CD4-positive, alpha-beta memory T cell (primary cell): Measurements from ENCODE around the gene VSTM4. TPM values are rescaled to one million over a fixed set of nuclear protein-coding genes. Genes with fewer than 3 reads are reported as not detected.

Source experiments
- CTCF ChIA-PET: fragments of 350-600 bp; sonication (Branson Sonifier 250); formaldehyde crosslinking; loops from one replicate; lab custom pipeline; 2021; ENCODE audit warnings: inconsistent platforms; ENCODE audit not compliant: partially characterized antibody; lab: Charles Lee
- POLR2A ChIA-PET: fragments of 350-600 bp; sonication (Branson Sonifier 250); formaldehyde crosslinking; loops from one replicate; lab custom pipeline; 2021; ENCODE audit not compliant: partially characterized antibody; lab: Charles Lee
- DNase-seq, 5 donors: peaks; one replicate each; pipeline versions ENCODE4 v3.0.0 to v3.0.0-alpha.2; 2020 to 2022; ENCODE audit warnings: mixed read lengths in 1 of 5
- H3K27ac ChIP-seq: one replicate; pipeline ENCODE4 v1.7.0; 2013; ENCODE audit warnings: low read depth, low read length
- H3K27me3 ChIP-seq: 2 replicates; pipeline ENCODE4 v1.7.0; 2013; ENCODE audit warnings: mild to moderate bottlenecking, low read length, moderate library complexity; ENCODE audit not compliant: insufficient read depth
- H3K36me3 ChIP-seq: 2 replicates; pipeline ENCODE4 v1.7.0; 2013; ENCODE audit warnings: mild to moderate bottlenecking, low read length, moderate library complexity; ENCODE audit not compliant: insufficient read depth
- H3K4me1 ChIP-seq: 2 replicates; pipeline ENCODE4 v1.7.0; 2013; ENCODE audit warnings: mild to moderate bottlenecking, low read length, moderate library complexity; ENCODE audit not compliant: insufficient read depth
- H3K4me3 ChIP-seq, 2 donors: one replicate each; pipeline ENCODE4 v1.7.0; 2013; ENCODE audit warnings: low read length in 2 of 2, mild to moderate bottlenecking in 1 of 2
- H3K9me3 ChIP-seq, 2 donors: one replicate each; pipeline ENCODE4 v1.7.0; 2013; ENCODE audit warnings: low read length in 2 of 2, control low read depth in 1 of 2; ENCODE audit not compliant: control insufficient read depth in 1 of 2
- H3K27ac Mint-ChIP-seq, 7 donors: one replicate each; pipeline ENCODE4 v1.8.0; 2020 to 2021; ENCODE audit warnings: mixed read lengths in 7 of 7, mild to moderate bottlenecking in 6 of 7, inconsistent platforms in 3 of 7, moderate library complexity in 3 of 7
- H3K27me3 Mint-ChIP-seq, 2 donors: one replicate each; pipeline ENCODE4 v1.8.0; 2020 to 2021; ENCODE audit warnings: mixed read lengths in 2 of 2
- H3K36me3 Mint-ChIP-seq, 2 donors: one replicate each; pipeline ENCODE4 v1.8.0; 2020 to 2021; ENCODE audit warnings: mixed read lengths in 2 of 2, inconsistent platforms in 1 of 2, mild to moderate bottlenecking in 1 of 2
- H3K4me1 Mint-ChIP-seq, 4 donors: one replicate each; pipeline ENCODE4 v1.8.0; 2020 to 2021; ENCODE audit warnings: mixed read lengths in 4 of 4, mild to moderate bottlenecking in 1 of 4
- H3K4me3 Mint-ChIP-seq, 8 donors: one replicate each; pipeline ENCODE4 v1.8.0; 2020 to 2021; ENCODE audit warnings: mixed read lengths in 8 of 8, mild to moderate bottlenecking in 7 of 8, moderate library complexity in 6 of 8, inconsistent platforms in 3 of 8
- H3K9me3 Mint-ChIP-seq, 8 donors: one replicate each; pipeline ENCODE4 v1.8.0; 2020 to 2021; ENCODE audit warnings: mixed read lengths in 8 of 8, mild to moderate bottlenecking in 5 of 8, inconsistent platforms in 3 of 8, moderate library complexity in 1 of 8
- intact Hi-C: fragments of 100-400 bp; cut with micrococcal nuclease; formaldehyde crosslinking; loops from one replicate; pipeline ENCODE4 v1.15.1; 2023
- polyA plus RNA-seq, 2 donors: library from polyadenylated mRNA; unstranded; fragments of 300-500 nt; fragmentation: Illumina TruSeq; gene quantifications; one replicate each; pipeline ENCODE4 v1.2.3, GENCODE V29; 2021
- total RNA-seq, 2 experiments: library from RNA; stranded (reverse); gene quantifications; one replicate each; pipeline ENCODE4 v1.2.3, GENCODE V29; 2021

Gene VSTM4
- total and polyA plus RNA-seq, 4 experiments from 2014 or later, result not detected

- H3K27me3 Mint-ChIP-seq, result no peaks in the 10 kb centered on the region
- Histone ChIP-seq H3K9me3 (no peaks in the 10 kb centered on the region), H3K27me3 (no peaks in the 10 kb centered on the region), H3K4me3 (no peak overlapping the region), H3K27ac (no peak overlapping the region), H3K4me1 (peaks cover 6% of the 10 kb centered on the region), H3K36me3 (no peaks in the 10 kb centered on the region)
- H3K27ac Mint-ChIP-seq, result no peak overlapping the region
- H3K4me3 Mint-ChIP-seq, result no peak overlapping the region
- H3K36me3 Mint-ChIP-seq, result peaks cover 24 to 39% of the 10 kb centered on the region in 2 donors
- no peak for DNase-seq
- intact Hi-C loops, result no loop called here
- peaks cover 0 to 2% (median 0%) of the 10 kb centered on the region in 8 donors for H3K9me3 Mint-ChIP-seq
- ChIA-PET POLR2A (no interaction called here), CTCF (no interaction called here)
- H3K4me1 Mint-ChIP-seq, result peaks cover 5 to 41% (median 19%) of the 10 kb centered on the region in 4 donors
These were observed 45.5 kb upstream of the VSTM4 start for GRCh38 chr10:49160814-49161213.

- H3K4me3 ChIP-seq, result no peak overlapping the region
- H3K4me1 ChIP-seq, result peaks cover 5% of the 10 kb centered on the region
- Mint-ChIP-seq H3K4me3 (no peak overlapping the region), H3K27ac (no peak overlapping the region), H3K9me3 (peaks cover 0 to 2% (median 0%) of the 10 kb centered on the region in 8 donors), H3K36me3 (peaks cover 31 to 43% of the 10 kb centered on the region in 2 donors), H3K27me3 (no peaks in the 10 kb centered on the region), H3K4me1 (peaks cover 5 to 41% (median 19%) of the 10 kb centered on the region in 4 donors)
- H3K36me3 ChIP-seq, result no peaks in the 10 kb centered on the region
- POLR2A ChIA-PET, result no interaction called here
- DNase-seq, result no peak
- no peak overlapping the region for H3K27ac ChIP-seq
- H3K27me3 ChIP-seq, result no peaks in the 10 kb centered on the region
- intact Hi-C loops, result no loop called here
- H3K9me3 ChIP-seq, result no peaks in the 10 kb centered on the region
- CTCF ChIA-PET, result no interaction called here
These were observed 44.8 kb upstream of the VSTM4 start for GRCh38 chr10:49160110-49160509.

DNA sequence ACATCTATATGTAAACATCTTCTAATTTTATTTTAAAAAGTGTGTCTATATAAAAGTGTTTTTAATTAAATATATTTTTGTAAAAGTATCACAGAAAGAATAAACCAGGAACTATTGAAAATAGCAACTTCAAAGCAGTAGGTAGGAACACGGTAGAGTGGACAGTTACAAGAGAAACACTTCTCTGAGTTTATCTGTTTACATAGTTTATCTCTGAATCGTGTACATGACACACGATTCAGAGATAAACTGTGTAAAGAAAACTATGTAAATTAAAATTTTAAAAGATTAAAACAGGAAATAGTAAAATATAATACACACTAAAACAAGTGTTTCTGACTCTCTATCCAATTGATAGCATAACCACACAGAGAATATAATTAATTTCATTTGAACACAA lies 43.6 kb upstream of the VSTM4 start:
- no peaks in the 10 kb centered on the region for H3K9me3 ChIP-seq
- H3K27me3 ChIP-seq, result no peaks in the 10 kb centered on the region
- no peak overlapping the region for H3K27ac ChIP-seq
- H3K4me3 Mint-ChIP-seq, result no peak overlapping the region
- intact Hi-C loops, result no loop called here
- H3K4me1 Mint-ChIP-seq, result peaks cover 5 to 31% (median 11%) of the 10 kb centered on the region in 4 donors
- no peaks in the 10 kb centered on the region for H3K36me3 ChIP-seq
- no peak overlapping the region for H3K27ac Mint-ChIP-seq
- no peak overlapping the region for H3K4me3 ChIP-seq
- POLR2A ChIA-PET, result no interaction called here
- CTCF ChIA-PET, result no interaction called here
- peaks cover 0 to 2% (median 0%) of the 10 kb centered on the region in 8 donors for H3K9me3 Mint-ChIP-seq
- no peaks in the 10 kb centered on the region for H3K27me3 Mint-ChIP-seq
- no peak for DNase-seq
- peaks cover 33% of the 10 kb centered on the region in 2 donors for H3K36me3 Mint-ChIP-seq
- no peaks in the 10 kb centered on the region for H3K4me1 ChIP-seq

DNA sequence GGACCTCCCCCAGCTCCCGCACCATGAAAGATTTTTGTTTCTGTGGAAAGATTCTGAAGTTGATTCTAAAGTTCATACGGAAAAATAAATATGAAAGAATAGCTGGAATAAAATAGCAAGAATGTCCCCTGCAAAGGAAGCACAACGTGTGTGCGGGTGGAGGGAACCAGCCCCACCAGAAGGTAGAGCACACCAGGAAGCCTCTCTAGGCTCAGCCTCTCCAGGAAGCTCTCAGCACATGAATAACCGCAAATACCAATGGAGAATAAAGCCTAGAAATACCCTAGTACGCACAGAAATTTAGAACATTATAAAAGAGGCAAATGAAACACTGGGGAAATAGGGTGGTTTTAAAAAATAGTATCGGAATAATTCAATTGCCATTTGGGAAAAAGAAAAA lies 43.1 kb upstream of the VSTM4 start:
- ChIA-PET CTCF (no interaction called here), POLR2A (no interaction called here)
- H3K36me3 ChIP-seq, result no peaks in the 10 kb centered on the region
- Mint-ChIP-seq H3K4me1 (peaks cover 5 to 31% (median 11%) of the 10 kb centered on the region in 4 donors), H3K36me3 (peaks cover 33% of the 10 kb centered on the region in 2 donors), H3K4me3 (no peak overlapping the region), H3K27me3 (no peaks in the 10 kb centered on the region), H3K9me3 (peaks cover 0 to 2% (median 0%) of the 10 kb centered on the region in 8 donors), H3K27ac (peak overlapping the region in 2 of 7 donors; percentile 38 to 43)
- no peaks in the 10 kb centered on the region for H3K9me3 ChIP-seq
- H3K27me3 ChIP-seq, result no peaks in the 10 kb centered on the region
- no peak for DNase-seq
- H3K4me3 ChIP-seq, result no peak overlapping the region
- intact Hi-C loops, result no loop called here
- H3K4me1 ChIP-seq, result no peaks in the 10 kb centered on the region
- no peak overlapping the region for H3K27ac ChIP-seq

GRCh38 chr10:49157229-49157628 lies 41.9 kb upstream of the VSTM4 start:
- H3K36me3 ChIP-seq, result no peaks in the 10 kb centered on the region
- no peaks in the 10 kb centered on the region for H3K27me3 Mint-ChIP-seq
- H3K27ac Mint-ChIP-seq, result peak overlapping the region in 4 of 7 donors; percentile 2 to 36 (median 28)
- H3K4me3 Mint-ChIP-seq, result peak overlapping the region in 4 of 8 donors; percentile 2 to 23 (median 13)
- H3K4me1 Mint-ChIP-seq, result peaks cover 5 to 31% (median 11%) of the 10 kb centered on the region in 4 donors
- H3K4me1 ChIP-seq, result no peaks in the 10 kb centered on the region
- no peak overlapping the region for H3K27ac ChIP-seq
- ChIA-PET POLR2A (no interaction called here), CTCF (no interaction called here)
- no peak overlapping the region for H3K4me3 ChIP-seq
- intact Hi-C loops, result no loop called here
- H3K27me3 ChIP-seq, result no peaks in the 10 kb centered on the region
- peaks cover 33% of the 10 kb centered on the region in 2 donors for H3K36me3 Mint-ChIP-seq
- no peak for DNase-seq
- peaks cover 0 to 2% (median 0%) of the 10 kb centered on the region in 8 donors for H3K9me3 Mint-ChIP-seq
- no peaks in the 10 kb centered on the region for H3K9me3 ChIP-seq

DNA sequence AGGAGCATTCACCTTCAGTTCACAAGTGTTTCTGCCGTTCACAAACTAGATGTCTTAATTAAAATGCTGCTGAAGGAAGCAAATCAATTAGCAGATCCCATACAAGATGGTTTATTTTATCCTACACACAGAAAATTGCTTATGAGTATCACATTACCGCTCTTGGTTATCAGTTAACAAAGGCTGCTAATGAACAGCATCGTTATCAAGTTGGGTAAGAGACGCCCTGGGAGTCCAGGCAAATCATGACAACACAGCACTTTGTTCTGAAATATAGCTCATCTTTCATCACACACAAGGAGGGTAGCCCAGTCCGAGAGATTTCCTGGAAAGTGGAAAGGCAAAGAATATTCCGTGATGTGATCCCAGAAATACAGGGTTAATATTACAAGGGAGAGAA lies 39.3 kb upstream of the VSTM4 start:
- Histone ChIP-seq H3K27ac (no peak overlapping the region), H3K4me3 (no peak overlapping the region), H3K4me1 (no peaks in the 10 kb centered on the region), H3K9me3 (no peaks in the 10 kb centered on the region), H3K27me3 (no peaks in the 10 kb centered on the region), H3K36me3 (no peaks in the 10 kb centered on the region)
- Mint-ChIP-seq H3K4me3 (no peak overlapping the region), H3K27ac (no peak overlapping the region), H3K36me3 (peaks cover 19 to 28% of the 10 kb centered on the region in 2 donors), H3K27me3 (no peaks in the 10 kb centered on the region), H3K4me1 (peaks cover 5 to 37% (median 10%) of the 10 kb centered on the region in 4 donors), H3K9me3 (peaks cover 0 to 3% (median 0%) of the 10 kb centered on the region in 8 donors)
- POLR2A ChIA-PET, result no interaction called here
- CTCF ChIA-PET, result no interaction called here
- intact Hi-C loops, result no loop called here
- no peak for DNase-seq

DNA sequence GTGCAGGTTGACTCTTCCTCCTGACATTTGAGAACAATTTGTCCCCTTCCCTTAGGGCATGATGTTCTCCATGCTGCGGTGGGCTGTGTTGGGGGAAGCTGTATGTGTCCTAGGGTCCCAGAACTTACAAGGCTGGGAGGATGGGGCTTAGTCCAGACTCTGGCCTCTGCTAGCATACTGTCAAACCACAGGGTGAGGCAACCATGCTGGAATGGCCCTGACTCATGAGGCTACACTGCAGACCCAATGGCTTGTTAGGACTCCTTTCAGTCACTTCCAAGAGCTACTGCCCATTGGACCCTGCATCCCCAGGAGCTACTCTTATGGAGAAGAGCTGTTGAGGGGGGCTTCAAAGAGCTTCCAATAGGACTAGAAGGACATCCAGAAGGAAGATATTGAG lies 38.6 kb upstream of the VSTM4 start:
- no peak overlapping the region for H3K27ac Mint-ChIP-seq

More for the DNA sequence above, 38.6 kb upstream of the VSTM4 start:
- H3K4me1 ChIP-seq, result no peaks in the 10 kb centered on the region
- H3K27ac ChIP-seq, result no peak overlapping the region
- intact Hi-C loops, result no loop called here
- no peak overlapping the region for H3K4me3 ChIP-seq
- CTCF ChIA-PET, result no interaction called here
- H3K4me3 Mint-ChIP-seq, result no peak overlapping the region
- POLR2A ChIA-PET, result no interaction called here
- no peaks in the 10 kb centered on the region for H3K36me3 ChIP-seq
- no peaks in the 10 kb centered on the region for H3K27me3 ChIP-seq
- H3K36me3 Mint-ChIP-seq, result peaks cover 19 to 28% of the 10 kb centered on the region in 2 donors
- peaks cover 0 to 3% (median 0%) of the 10 kb centered on the region in 8 donors for H3K9me3 Mint-ChIP-seq
- no peaks in the 10 kb centered on the region for H3K27me3 Mint-ChIP-seq
- peaks cover 5 to 37% (median 10%) of the 10 kb centered on the region in 4 donors for H3K4me1 Mint-ChIP-seq
- no peak for DNase-seq
- no peaks in the 10 kb centered on the region for H3K9me3 ChIP-seq
